Thyroid gland (tissue), 4 donors: ENCODE data around the gene C11orf52. TPM values are rescaled to one million over a fixed set of nuclear protein-coding genes. Genes with fewer than 3 reads are reported as not detected.
"Not testable (repeated sequence)": the region's sequence is repeated elsewhere in the genome, so short reads cannot be mapped to it uniquely, and the experiment has no call there.

ENCODE experiments used
- DNase-seq, 2 donors: peaks; one replicate each; pipeline ENCODE4 v3.0.0-alpha.2; 2019
- H3K27ac ChIP-seq, 3 donors: fragments of 200-600 bp; sonication (generic); 1 replicate in 2 of 3; 2 replicates in 1 of 3; pipeline ENCODE4 v1.5.1; 2016 to 2019; ENCODE audit warnings: mild to moderate bottlenecking in 1 of 3, moderate library complexity in 1 of 3
- H3K27me3 ChIP-seq: fragments of 200-600 bp; sonication (generic); one replicate; pipeline ENCODE4 v1.5.1; 2019
- H3K36me3 ChIP-seq, 2 donors: fragments of 200-600 bp; sonication (generic); one replicate each; pipeline ENCODE4 v1.5.1; 2016 to 2019
- H3K4me1 ChIP-seq, 2 donors: fragments of 200-600 bp; sonication (generic); one replicate each; pipeline ENCODE4 v1.5.1; 2017 to 2019
- H3K4me3 ChIP-seq, 3 donors: fragments of 200-600 bp; sonication (generic); replicated peaks in 1 of 3; 1 replicate in 2 of 3; 2 replicates in 1 of 3; pipeline ENCODE4 v1.5.1; 2016; ENCODE audit warnings: mild to moderate bottlenecking in 1 of 3
- H3K9me3 ChIP-seq: fragments of 200-600 bp; sonication (generic); one replicate; pipeline ENCODE4 v1.5.1; 2017
- POLR2A ChIP-seq, 2 donors: fragments of 450-650 bp; IDR thresholded peaks; one replicate each; pipeline ENCODE4 v1.6.1; 2017; ENCODE audit warnings: antibody characterized with exemption in 2 of 2, mild to moderate bottlenecking in 2 of 2, moderate library complexity in 1 of 2
- WGBS, 2 donors: methylation state at CpG; one replicate each; pipeline ENCODE4 v1.1.5; 2017; 5-methylcytosine and 5-hydroxymethylcytosine counted together
- intact Hi-C: fragments of 100-400 bp; cut with DNase I; formaldehyde crosslinking; loops from one replicate; pipeline ENCODE4 v1.15.1; 2023
- total RNA-seq, 4 donors: library from RNA; depleted of rRNA; stranded (reverse); fragments of >200 nt; gene quantifications; one replicate each; pipeline ENCODE4 v1.2.3, GENCODE V29; 2016
- TF ChIP-seq, protein P1 (sequence below), 6 experiments: fragments of 200-600 bp in 3 of 6; fragments of 450-650 bp in 3 of 6; sonication (generic) in 3 of 6; IDR thresholded peaks; one replicate each; pipeline ENCODE4 v1.5.1; 2016 to 2019; ENCODE audit warnings: antibody characterized with exemption in 6 of 6, mild to moderate bottlenecking in 2 of 6, inconsistent platforms in 1 of 6, moderate library complexity in 1 of 6

The C11orf52 gene
- total RNA-seq, 4 donors from 2014 or later = 21.7 to 33.4 (median 24.9) TPM

- intact Hi-C loops = no loop called here
- no peak for TF ChIP-seq POLR2A (IDR thresholded peaks at IDR 0.05)
- TF ChIP-seq, protein P1, sequence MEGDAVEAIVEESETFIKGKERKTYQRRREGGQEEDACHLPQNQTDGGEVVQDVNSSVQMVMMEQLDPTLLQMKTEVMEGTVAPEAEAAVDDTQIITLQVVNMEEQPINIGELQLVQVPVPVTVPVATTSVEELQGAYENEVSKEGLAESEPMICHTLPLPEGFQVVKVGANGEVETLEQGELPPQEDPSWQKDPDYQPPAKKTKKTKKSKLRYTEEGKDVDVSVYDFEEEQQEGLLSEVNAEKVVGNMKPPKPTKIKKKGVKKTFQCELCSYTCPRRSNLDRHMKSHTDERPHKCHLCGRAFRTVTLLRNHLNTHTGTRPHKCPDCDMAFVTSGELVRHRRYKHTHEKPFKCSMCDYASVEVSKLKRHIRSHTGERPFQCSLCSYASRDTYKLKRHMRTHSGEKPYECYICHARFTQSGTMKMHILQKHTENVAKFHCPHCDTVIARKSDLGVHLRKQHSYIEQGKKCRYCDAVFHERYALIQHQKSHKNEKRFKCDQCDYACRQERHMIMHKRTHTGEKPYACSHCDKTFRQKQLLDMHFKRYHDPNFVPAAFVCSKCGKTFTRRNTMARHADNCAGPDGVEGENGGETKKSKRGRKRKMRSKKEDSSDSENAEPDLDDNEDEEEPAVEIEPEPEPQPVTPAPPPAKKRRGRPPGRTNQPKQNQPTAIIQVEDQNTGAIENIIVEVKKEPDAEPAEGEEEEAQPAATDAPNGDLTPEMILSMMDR (IDR thresholded peaks at IDR 0.05) = no peak
- Histone ChIP-seq H3K27ac (peak overlapping the region in 1 of 3 donors; percentile 7), H3K27me3 (no peaks in the 10 kb centered on the region), H3K4me3 (no peak overlapping the region), H3K36me3 (no peaks in the 10 kb centered on the region), H3K9me3 (no peaks in the 10 kb centered on the region), H3K4me1 (peaks cover 24 to 34% of the 10 kb centered on the region in 2 donors)
- 85 to 90% methylated on average over 2 of the region's 2 CpGs for WGBS, 2 donors
- DNase-seq = no peak
Observed at GRCh38 chr11:111932611-111932950, 13.9 kb downstream of the C11orf52 start.

DNA sequence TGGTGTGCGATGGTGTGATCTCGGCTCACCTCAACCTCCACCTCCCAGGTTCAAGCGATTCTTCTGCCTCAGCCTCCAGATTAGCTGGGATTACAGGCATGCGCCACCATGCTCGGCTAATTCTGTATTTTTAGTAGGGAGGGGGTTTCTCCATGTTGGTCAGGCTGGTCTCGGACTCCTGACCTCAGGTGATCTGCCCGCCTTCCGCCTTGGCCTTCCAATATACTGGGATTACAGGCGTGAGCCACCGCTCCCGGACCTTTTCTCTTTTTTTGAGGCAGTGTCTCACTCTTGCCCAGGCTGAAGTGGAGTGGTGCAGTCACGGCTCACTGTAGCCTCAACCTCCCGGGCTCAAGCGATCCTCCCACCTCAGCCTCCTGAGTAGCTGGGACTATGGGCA lies 14.5 kb downstream of the C11orf52 start:
- Histone ChIP-seq H3K27ac (peak overlapping the region in 1 of 3 donors; percentile 7), H3K4me1 (peaks cover 24 to 39% of the 10 kb centered on the region in 2 donors)
- WGBS, 2 donors = 97% methylated on average over 14 of the region's 14 CpGs
- H3K27me3 ChIP-seq, H3K36me3 ChIP-seq, H3K4me3 ChIP-seq, DNase-seq, intact Hi-C loops, H3K9me3 ChIP-seq: not testable (repeated sequence)

DNA sequence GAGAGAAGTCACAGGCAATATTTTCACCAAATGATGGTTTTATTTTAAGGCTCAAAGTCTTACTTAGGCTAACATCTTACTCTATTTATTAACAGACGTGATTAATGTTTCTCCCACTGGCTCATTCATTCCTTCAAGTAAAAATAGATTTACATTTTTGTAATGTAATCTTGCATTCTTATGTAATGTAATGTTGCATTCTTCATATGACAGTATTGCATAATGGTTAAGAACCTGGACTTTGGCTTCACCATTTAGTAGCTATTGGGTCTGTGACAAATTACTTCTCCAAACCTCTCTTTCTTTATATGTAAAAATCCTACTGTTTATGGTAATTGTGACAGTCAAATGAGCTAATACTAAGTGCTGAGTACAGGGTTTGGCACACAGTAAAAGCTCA lies 15.2 kb downstream of the C11orf52 start:
- H3K27ac ChIP-seq = peak overlapping the region in 2 of 3 donors; percentile 86 to 91
- intact Hi-C loops = no loop called here
- WGBS, 2 donors = 86 to 89% methylated on average over 1 of the region's 1 CpG

DNA sequence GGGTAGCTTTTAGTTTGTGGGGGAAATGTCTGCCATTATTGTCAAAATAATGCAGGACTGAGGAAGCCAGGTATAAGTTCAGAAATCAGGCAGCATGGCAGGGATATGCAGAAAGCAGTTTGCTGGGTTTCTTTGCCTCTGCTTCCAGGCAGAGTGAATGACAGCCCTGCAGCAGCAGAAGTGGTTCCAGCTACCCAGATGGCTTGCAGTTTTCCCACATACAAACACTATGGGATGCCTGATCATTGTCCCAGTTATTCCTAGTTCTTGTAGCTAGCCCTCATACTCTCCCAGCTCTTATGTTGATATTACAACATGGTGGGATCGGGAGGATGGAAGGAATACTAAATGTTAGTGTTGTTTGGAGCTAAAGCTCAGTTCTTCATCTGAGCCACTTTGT lies 15.6 kb downstream of the C11orf52 start:
- intact Hi-C loops = no loop called here
- Histone ChIP-seq H3K4me1 (peaks cover 24 to 48% of the 10 kb centered on the region in 2 donors), H3K27me3 (no peaks in the 10 kb centered on the region), H3K9me3 (no peaks in the 10 kb centered on the region), H3K27ac (peak overlapping the region in 2 of 3 donors; percentile 86 to 91), H3K4me3 (no peak overlapping the region), H3K36me3 (no peaks in the 10 kb centered on the region)
- 92 to 100% methylated on average over 1 of the region's 1 CpG for WGBS, 2 donors
- no peak for DNase-seq
- TF ChIP-seq, protein P1 (IDR thresholded peaks at IDR 0.05) = no peak
- TF ChIP-seq POLR2A (IDR thresholded peaks at IDR 0.05) = no peak

More for the DNA sequence above, 15.2 kb downstream of the C11orf52 start:
- no peak for DNase-seq
- Histone ChIP-seq H3K27me3 (no peaks in the 10 kb centered on the region), H3K4me3 (no peak overlapping the region), H3K9me3 (no peaks in the 10 kb centered on the region), H3K36me3 (no peaks in the 10 kb centered on the region), H3K4me1 (peaks cover 24 to 46% of the 10 kb centered on the region in 2 donors)
- TF ChIP-seq POLR2A (IDR thresholded peaks at IDR 0.05) = no peak
- TF ChIP-seq, protein P1 (IDR thresholded peaks at IDR 0.05) = no peak

- Histone ChIP-seq H3K4me1 (peaks cover 24 to 48% of the 10 kb centered on the region in 2 donors), H3K4me3 (no peak overlapping the region), H3K27me3 (no peaks in the 10 kb centered on the region), H3K36me3 (no peaks in the 10 kb centered on the region), H3K27ac (peak overlapping the region; percentile 56 to 91 (median 86)), H3K9me3 (no peaks in the 10 kb centered on the region)
- TF ChIP-seq POLR2A (IDR thresholded peaks at IDR 0.05) = no peak
- TF ChIP-seq, protein P1 (IDR thresholded peaks at IDR 0.05) = no peak
- intact Hi-C loops = loop anchor here (5.0 kb wide), 1 partner anchor 42 kb away; no protein-coding TSS in a partner anchor
- 28 to 33% methylated on average over 4 of the region's 4 CpGs for WGBS, 2 donors
- DNase-seq = no peak
Observed at GRCh38 chr11:111935317-111936039, 16.8 kb downstream of the C11orf52 start.
